Liver (tissue), 9 donors: Measurements from ENCODE around the gene BRSK2. TPM values are rescaled to one million over a fixed set of nuclear protein-coding genes. Genes with fewer than 3 reads are reported as not detected.

Source experiments
- DNase-seq: peaks from one replicate; pipeline ENCODE4 v3.0.0-alpha.2; 2017; ENCODE audit warnings: low spot score
- H3K27ac ChIP-seq, 2 donors: one replicate each; pipeline ENCODE4 v1.7.0; 2013; ENCODE audit warnings: inconsistent platforms in 2 of 2, low read length in 2 of 2, control low read depth in 1 of 2, low read depth in 1 of 2, mild to moderate bottlenecking in 1 of 2
- H3K27me3 ChIP-seq, 4 donors: one replicate each; pipeline versions ENCODE4 v1.6.1 to v1.7.0; 2013; ENCODE audit warnings: low read length in 3 of 4, inconsistent platforms in 1 of 4, mild to moderate bottlenecking in 1 of 4, moderate library complexity in 1 of 4; ENCODE audit not compliant: control insufficient read depth in 4 of 4, insufficient read depth in 4 of 4
- H3K36me3 ChIP-seq, 4 donors: one replicate each; pipeline versions ENCODE4 v1.6.1 to v1.7.0; 2013; ENCODE audit warnings: low read length in 3 of 4, mild to moderate bottlenecking in 3 of 4, low read depth in 1 of 4, moderate library complexity in 1 of 4; ENCODE audit not compliant: control insufficient read depth in 4 of 4, insufficient read depth in 3 of 4
- H3K4me1 ChIP-seq, 4 donors: one replicate each; pipeline versions ENCODE4 v1.6.1 to v1.7.0; 2013; ENCODE audit warnings: low read length in 3 of 4, mild to moderate bottlenecking in 3 of 4, moderate library complexity in 1 of 4; ENCODE audit not compliant: control insufficient read depth in 4 of 4, insufficient read depth in 4 of 4
- H3K4me3 ChIP-seq, 3 donors: one replicate each; pipeline versions ENCODE4 v1.6.1 to v1.7.0; 2013; ENCODE audit warnings: low read length in 3 of 3, control low read depth in 1 of 3, low read depth in 1 of 3, mild to moderate bottlenecking in 1 of 3
- H3K9ac ChIP-seq, 2 donors: one replicate each; pipeline ENCODE4 v1.7.0; 2013; ENCODE audit warnings: low read length in 2 of 2, mild to moderate bottlenecking in 2 of 2, moderate library complexity in 2 of 2, control low read depth in 1 of 2, low read depth in 1 of 2
- H3K9me3 ChIP-seq, 4 donors: one replicate each; pipeline versions ENCODE4 v1.6.1 to v1.7.0; 2013; ENCODE audit warnings: low read length in 3 of 4; ENCODE audit not compliant: control insufficient read depth in 4 of 4
- EGR1 ChIP-seq, 2 donors: IDR thresholded peaks; 2 replicates each; pipeline ENCODE4 v1.6.1; 2016 to 2018; ENCODE audit warnings: antibody characterized with exemption in 2 of 2, low read depth in 2 of 2
- FOXA1 ChIP-seq: IDR thresholded peaks from 2 replicates; pipeline ENCODE4 v1.6.1; 2016; ENCODE audit warnings: antibody characterized with exemption
- FOXA2 ChIP-seq: IDR thresholded peaks from 2 replicates; pipeline ENCODE4 v1.6.1; 2016; ENCODE audit warnings: antibody characterized with exemption
- GABPA ChIP-seq, 2 donors: IDR thresholded peaks in 1 of 2; conservative IDR thresholded peaks in 1 of 2; 2 replicates each; pipeline ENCODE4 v1.6.1; 2016; ENCODE audit warnings: antibody characterized with exemption in 2 of 2, mild to moderate bottlenecking in 1 of 2, moderate library complexity in 1 of 2
- HNF4G ChIP-seq: IDR thresholded peaks from 2 replicates; pipeline ENCODE4 v1.6.1; 2016; ENCODE audit warnings: antibody characterized with exemption
- NR2F2 ChIP-seq: IDR thresholded peaks from 2 replicates; pipeline ENCODE4 v1.6.1; 2016; ENCODE audit warnings: antibody characterized with exemption
- SP1 ChIP-seq: IDR thresholded peaks from 2 replicates; pipeline ENCODE4 v1.6.1; 2018; ENCODE audit warnings: antibody characterized with exemption, mild to moderate bottlenecking
- TAF1 ChIP-seq: conservative IDR thresholded peaks from 2 replicates; pipeline ENCODE4 v1.6.1; 2016; ENCODE audit warnings: antibody characterized with exemption, mild to moderate bottlenecking
- WGBS: extraction: QIAGEN DNeasy Blood & Tissue Kit; methylation state at CpG from one replicate; pipeline ENCODE4 v1.1.7; 2013; 5-methylcytosine and 5-hydroxymethylcytosine counted together
- polyA plus RNA-seq, 2 donors: library from polyadenylated mRNA; stranded (reverse) in 1 of 2; unstranded in 1 of 2; fragments of 200-250 nt in 1 of 2; fragments of >200 nt in 1 of 2; fragmentation: Nextera tagmentation in 1 of 2; extraction: Ambion mirVana in 1 of 2; gene quantifications; one replicate each; pipeline versions ENCODE4 v1.2.1 to v1.2.3, GENCODE V29; 2013 to 2015
- total RNA-seq, 2 donors: library from RNA; depleted of rRNA; stranded (reverse); fragments of >200 nt; gene quantifications; one replicate each; pipeline ENCODE4 v1.2.3, GENCODE V29; 2014
- TF ChIP-seq, protein P1 (sequence below): fragments of 150-350 bp; IDR thresholded peaks from 2 replicates; pipeline ENCODE4 v1.5.1; 2017; ENCODE audit warnings: improper control_type of control experiment, low read depth, low read length; ENCODE audit not compliant: missing input control
- TF ChIP-seq, protein P2 (sequence below): IDR thresholded peaks from 2 replicates; pipeline ENCODE4 v1.6.1; 2016; ENCODE audit warnings: antibody characterized with exemption
- TF ChIP-seq, protein P3 (sequence below): IDR thresholded peaks from 2 replicates; pipeline ENCODE4 v1.6.1; 2016; ENCODE audit warnings: antibody characterized with exemption, mild to moderate bottlenecking
- TF ChIP-seq, protein P4 (sequence below): IDR thresholded peaks from 2 replicates; pipeline ENCODE4 v1.6.1; 2016; ENCODE audit warnings: antibody characterized with exemption
- TF ChIP-seq, protein P5 (sequence below): IDR thresholded peaks from 2 replicates; pipeline ENCODE4 v1.6.1; 2016; ENCODE audit warnings: antibody characterized with exemption
- donor health status: healthy.
- donor health status: healthy.
- donor health status: healthy.
- donor health status: healthy.
- donor health status: healthy.

BRSK2 gene
- total and polyA plus RNA-seq, 4 donors = 0.05 to 0.17 TPM; not detected in 2

DNA sequence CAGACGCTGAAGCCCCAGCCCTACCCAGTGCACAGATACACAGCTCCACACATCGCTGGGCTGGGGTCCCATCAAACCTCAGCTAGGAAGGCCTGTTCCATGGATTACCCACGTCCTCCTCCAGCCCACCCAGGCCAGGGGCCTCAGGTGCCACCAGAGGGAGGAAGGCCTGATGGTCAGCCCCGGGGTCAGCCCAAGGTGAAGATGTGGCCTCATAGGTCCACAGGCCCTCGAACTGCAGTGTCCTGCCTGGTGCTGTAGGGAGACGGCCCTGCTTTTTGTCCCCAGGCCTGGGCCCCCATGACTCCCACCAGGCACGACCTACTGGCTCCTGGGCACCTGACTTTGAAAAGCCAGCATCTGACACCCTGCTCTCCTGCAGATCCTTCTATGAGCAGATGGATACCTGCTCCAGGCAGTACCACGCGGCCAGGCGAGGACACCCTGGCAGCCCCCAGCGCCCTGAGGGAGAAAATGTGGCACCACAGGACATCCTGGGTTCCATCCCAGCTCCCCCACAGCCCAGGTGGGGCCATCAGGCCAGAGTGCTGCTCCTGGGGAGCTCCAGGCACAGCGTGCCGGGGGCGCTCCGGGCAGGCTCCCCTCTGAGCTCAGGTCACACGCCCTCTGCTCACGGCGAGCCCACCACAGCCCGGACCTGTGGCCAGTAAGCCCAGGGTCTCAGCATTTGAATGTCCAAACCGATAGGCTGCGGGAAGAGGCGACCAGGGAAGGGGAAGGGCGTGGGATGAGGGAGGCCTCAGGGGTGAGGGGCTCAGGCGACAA lies 112.6 kb downstream of the BRSK2 start:
- Histone ChIP-seq H3K27ac (no peak overlapping the region), H3K36me3 (no peaks in the 10 kb centered on the region), H3K9ac (no peak overlapping the region), H3K4me3 (no peak overlapping the region), H3K27me3 (no peaks in the 10 kb centered on the region), H3K4me1 (peaks cover 0 to 7% (median 1%) of the 10 kb centered on the region in 4 donors), H3K9me3 (no peaks in the 10 kb centered on the region)
- TF ChIP-seq SP1 (no peak), FOXA2 (no peak), TAF1 (no peak), NR2F2 (no peak), FOXA1 (no peak), GABPA (IDR thresholded peaks at IDR 0.05 in 1 of 2, conservative IDR thresholded peaks at IDR 0.05 in 1 of 2) (no peak)
- WGBS = 96% methylated on average over 24 of the region's 24 CpGs
- no peak for DNase-seq

DNA sequence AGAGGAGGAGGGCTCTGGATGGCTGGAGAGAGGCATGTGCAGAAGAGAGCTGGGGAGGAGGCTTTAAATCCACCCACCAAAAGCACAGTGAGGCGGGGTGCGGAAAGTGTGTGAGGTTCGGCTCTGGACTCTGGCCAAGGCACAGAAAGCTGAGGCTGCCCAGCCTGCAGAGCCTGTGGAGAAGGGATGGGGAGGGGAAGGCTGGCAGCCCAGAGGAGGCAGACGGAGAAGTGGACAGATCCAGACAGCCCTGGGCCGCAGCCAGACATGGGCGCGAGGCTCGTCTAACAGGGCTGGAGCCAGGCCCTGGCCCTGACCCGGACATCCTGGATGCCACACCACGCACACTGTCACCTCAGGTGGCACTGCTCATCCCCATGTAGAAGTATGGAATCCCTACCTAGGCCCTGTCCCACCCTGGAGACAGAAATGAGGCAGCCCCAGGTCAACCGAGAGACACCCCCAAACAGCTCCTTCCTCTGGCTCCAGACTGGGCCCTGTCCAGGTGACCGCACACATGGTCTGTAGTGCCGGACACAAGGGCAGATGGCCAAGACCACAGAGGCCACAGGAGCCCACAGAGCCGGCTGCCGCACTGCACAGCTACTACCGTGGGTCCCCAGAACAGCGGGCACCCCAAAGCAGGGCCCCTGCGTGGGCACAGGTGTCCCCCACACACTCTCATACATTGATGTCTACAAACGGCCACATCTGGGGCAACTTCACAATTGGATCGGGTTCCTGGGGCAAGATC lies 113.4 kb downstream of the BRSK2 start:
- Histone ChIP-seq H3K27ac (no peak overlapping the region), H3K9ac (no peak overlapping the region), H3K9me3 (no peaks in the 10 kb centered on the region), H3K27me3 (no peaks in the 10 kb centered on the region), H3K36me3 (no peaks in the 10 kb centered on the region), H3K4me3 (no peak overlapping the region), H3K4me1 (peaks cover 0 to 4% (median 1%) of the 10 kb centered on the region in 4 donors)
- DNase-seq = no peak
- TF ChIP-seq FOXA2 = no peak
- TF ChIP-seq, protein P1, sequence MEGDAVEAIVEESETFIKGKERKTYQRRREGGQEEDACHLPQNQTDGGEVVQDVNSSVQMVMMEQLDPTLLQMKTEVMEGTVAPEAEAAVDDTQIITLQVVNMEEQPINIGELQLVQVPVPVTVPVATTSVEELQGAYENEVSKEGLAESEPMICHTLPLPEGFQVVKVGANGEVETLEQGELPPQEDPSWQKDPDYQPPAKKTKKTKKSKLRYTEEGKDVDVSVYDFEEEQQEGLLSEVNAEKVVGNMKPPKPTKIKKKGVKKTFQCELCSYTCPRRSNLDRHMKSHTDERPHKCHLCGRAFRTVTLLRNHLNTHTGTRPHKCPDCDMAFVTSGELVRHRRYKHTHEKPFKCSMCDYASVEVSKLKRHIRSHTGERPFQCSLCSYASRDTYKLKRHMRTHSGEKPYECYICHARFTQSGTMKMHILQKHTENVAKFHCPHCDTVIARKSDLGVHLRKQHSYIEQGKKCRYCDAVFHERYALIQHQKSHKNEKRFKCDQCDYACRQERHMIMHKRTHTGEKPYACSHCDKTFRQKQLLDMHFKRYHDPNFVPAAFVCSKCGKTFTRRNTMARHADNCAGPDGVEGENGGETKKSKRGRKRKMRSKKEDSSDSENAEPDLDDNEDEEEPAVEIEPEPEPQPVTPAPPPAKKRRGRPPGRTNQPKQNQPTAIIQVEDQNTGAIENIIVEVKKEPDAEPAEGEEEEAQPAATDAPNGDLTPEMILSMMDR = no peak
- TF ChIP-seq, protein P2, sequence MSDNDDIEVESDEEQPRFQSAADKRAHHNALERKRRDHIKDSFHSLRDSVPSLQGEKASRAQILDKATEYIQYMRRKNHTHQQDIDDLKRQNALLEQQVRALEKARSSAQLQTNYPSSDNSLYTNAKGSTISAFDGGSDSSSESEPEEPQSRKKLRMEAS = no peak
- TF ChIP-seq, protein P3, sequence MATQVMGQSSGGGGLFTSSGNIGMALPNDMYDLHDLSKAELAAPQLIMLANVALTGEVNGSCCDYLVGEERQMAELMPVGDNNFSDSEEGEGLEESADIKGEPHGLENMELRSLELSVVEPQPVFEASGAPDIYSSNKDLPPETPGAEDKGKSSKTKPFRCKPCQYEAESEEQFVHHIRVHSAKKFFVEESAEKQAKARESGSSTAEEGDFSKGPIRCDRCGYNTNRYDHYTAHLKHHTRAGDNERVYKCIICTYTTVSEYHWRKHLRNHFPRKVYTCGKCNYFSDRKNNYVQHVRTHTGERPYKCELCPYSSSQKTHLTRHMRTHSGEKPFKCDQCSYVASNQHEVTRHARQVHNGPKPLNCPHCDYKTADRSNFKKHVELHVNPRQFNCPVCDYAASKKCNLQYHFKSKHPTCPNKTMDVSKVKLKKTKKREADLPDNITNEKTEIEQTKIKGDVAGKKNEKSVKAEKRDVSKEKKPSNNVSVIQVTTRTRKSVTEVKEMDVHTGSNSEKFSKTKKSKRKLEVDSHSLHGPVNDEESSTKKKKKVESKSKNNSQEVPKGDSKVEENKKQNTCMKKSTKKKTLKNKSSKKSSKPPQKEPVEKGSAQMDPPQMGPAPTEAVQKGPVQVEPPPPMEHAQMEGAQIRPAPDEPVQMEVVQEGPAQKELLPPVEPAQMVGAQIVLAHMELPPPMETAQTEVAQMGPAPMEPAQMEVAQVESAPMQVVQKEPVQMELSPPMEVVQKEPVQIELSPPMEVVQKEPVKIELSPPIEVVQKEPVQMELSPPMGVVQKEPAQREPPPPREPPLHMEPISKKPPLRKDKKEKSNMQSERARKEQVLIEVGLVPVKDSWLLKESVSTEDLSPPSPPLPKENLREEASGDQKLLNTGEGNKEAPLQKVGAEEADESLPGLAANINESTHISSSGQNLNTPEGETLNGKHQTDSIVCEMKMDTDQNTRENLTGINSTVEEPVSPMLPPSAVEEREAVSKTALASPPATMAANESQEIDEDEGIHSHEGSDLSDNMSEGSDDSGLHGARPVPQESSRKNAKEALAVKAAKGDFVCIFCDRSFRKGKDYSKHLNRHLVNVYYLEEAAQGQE = no peak
- 87% methylated on average over 20 of the region's 20 CpGs for WGBS

DNA sequence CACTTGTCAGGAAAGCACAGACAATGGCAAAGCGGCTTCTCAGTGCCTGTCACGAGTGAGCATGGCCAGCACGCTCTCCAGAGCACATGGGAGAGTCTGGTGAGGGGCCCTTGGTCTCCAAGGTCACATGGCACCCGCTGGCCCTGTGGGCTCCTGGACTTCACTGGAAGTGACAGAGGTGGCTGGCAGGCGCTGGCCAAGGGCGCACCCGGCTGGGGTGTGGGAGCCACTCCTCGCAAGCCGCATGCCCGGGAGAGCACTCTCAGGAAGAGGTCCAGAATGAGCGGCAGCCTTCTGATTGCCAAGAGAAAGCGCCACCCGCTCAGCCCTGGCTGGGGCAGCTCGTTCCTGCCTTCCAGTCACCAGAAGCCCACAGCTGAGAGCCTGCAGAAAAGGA lies 114.0 kb downstream of the BRSK2 start:
- 88% methylated on average over 14 of the region's 14 CpGs for WGBS
- Histone ChIP-seq H3K9me3 (no peaks in the 10 kb centered on the region), H3K4me1 (peaks cover 0 to 4% (median 1%) of the 10 kb centered on the region in 4 donors), H3K27me3 (no peaks in the 10 kb centered on the region), H3K9ac (no peak overlapping the region), H3K4me3 (no peak overlapping the region), H3K36me3 (no peaks in the 10 kb centered on the region), H3K27ac (no peak overlapping the region)
- no peak for DNase-seq
- TF ChIP-seq NR2F2 (no peak), SP1 (no peak), HNF4G (no peak), TAF1 (no peak), GABPA (IDR thresholded peaks at IDR 0.05 in 1 of 2, conservative IDR thresholded peaks at IDR 0.05 in 1 of 2) (no peak), EGR1 (IDR thresholded peaks at IDR 0.05; ENCODE audit: low read depth in 2 of 2) (no peak)
- TF ChIP-seq, protein P4, sequence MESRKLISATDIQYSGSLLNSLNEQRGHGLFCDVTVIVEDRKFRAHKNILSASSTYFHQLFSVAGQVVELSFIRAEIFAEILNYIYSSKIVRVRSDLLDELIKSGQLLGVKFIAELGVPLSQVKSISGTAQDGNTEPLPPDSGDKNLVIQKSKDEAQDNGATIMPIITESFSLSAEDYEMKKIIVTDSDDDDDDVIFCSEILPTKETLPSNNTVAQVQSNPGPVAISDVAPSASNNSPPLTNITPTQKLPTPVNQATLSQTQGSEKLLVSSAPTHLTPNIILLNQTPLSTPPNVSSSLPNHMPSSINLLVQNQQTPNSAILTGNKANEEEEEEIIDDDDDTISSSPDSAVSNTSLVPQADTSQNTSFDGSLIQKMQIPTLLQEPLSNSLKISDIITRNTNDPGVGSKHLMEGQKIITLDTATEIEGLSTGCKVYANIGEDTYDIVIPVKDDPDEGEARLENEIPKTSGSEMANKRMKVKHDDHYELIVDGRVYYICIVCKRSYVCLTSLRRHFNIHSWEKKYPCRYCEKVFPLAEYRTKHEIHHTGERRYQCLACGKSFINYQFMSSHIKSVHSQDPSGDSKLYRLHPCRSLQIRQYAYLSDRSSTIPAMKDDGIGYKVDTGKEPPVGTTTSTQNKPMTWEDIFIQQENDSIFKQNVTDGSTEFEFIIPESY = no peak
- TF ChIP-seq, protein P5, sequence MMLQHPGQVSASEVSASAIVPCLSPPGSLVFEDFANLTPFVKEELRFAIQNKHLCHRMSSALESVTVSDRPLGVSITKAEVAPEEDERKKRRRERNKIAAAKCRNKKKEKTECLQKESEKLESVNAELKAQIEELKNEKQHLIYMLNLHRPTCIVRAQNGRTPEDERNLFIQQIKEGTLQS = no peak
- TF ChIP-seq, protein P1 = no peak
